ENCODE results near the gene C2orf76. TPM values are rescaled to one million over a fixed set of nuclear protein-coding genes. Genes with fewer than 3 reads are reported as not detected.

Gene C2orf76
- total RNA-seq, 1 donor from 2014 or later = 11.7 TPM

GRCh38 chr2:119338272-119338671, 28.4 kb downstream of the C2orf76 start:
- peaks cover 6% of the 10 kb centered on the region for H3K36me3 Mint-ChIP-seq
- H3K27me3 Mint-ChIP-seq = no peaks in the 10 kb centered on the region
- no peaks in the 10 kb centered on the region for H3K4me1 Mint-ChIP-seq (ENCODE audit: unreplicated experiment)
- H3K9me3 Mint-ChIP-seq = no peaks in the 10 kb centered on the region
- H3K4me3 Mint-ChIP-seq = no peak overlapping the region
- no peak overlapping the region for H3K27ac Mint-ChIP-seq
- TF ChIP-seq CTCF (conservative IDR thresholded peaks at IDR 0.05) = no peak
- no peak for DNase-seq (ENCODE audit: extremely low spot score, unreplicated experiment)

GRCh38 chr2:119337749-119338148, 28.9 kb downstream of the C2orf76 start:
- H3K36me3 Mint-ChIP-seq = peaks cover 6% of the 10 kb centered on the region
- no peaks in the 10 kb centered on the region for H3K4me1 Mint-ChIP-seq (ENCODE audit: unreplicated experiment)
- no peaks in the 10 kb centered on the region for H3K9me3 Mint-ChIP-seq
- H3K27me3 Mint-ChIP-seq = no peaks in the 10 kb centered on the region
- DNase-seq (ENCODE audit: extremely low spot score, unreplicated experiment) = no peak
- TF ChIP-seq CTCF (conservative IDR thresholded peaks at IDR 0.05) = no peak
- H3K4me3 Mint-ChIP-seq = no peak overlapping the region
- no peak overlapping the region for H3K27ac Mint-ChIP-seq

- Mint-ChIP-seq H3K27ac (no peak overlapping the region), H3K4me1 (ENCODE audit: unreplicated experiment) (no peaks in the 10 kb centered on the region), H3K4me3 (no peak overlapping the region), H3K9me3 (no peaks in the 10 kb centered on the region), H3K36me3 (peaks cover 6% of the 10 kb centered on the region), H3K27me3 (no peaks in the 10 kb centered on the region)
- no peak for TF ChIP-seq CTCF (conservative IDR thresholded peaks at IDR 0.05)
- no peak for DNase-seq (ENCODE audit: extremely low spot score, unreplicated experiment)
Measured at GRCh38 chr2:119333833-119334232, 32.8 kb downstream of the C2orf76 start.

GRCh38 chr2:119333360-119333759, 33.3 kb downstream of the C2orf76 start:
- no peak overlapping the region for H3K4me3 Mint-ChIP-seq
- no peaks in the 10 kb centered on the region for H3K9me3 Mint-ChIP-seq
- no peak for DNase-seq (ENCODE audit: extremely low spot score, unreplicated experiment)
- TF ChIP-seq CTCF (conservative IDR thresholded peaks at IDR 0.05) = no peak
- no peaks in the 10 kb centered on the region for H3K27me3 Mint-ChIP-seq
- no peaks in the 10 kb centered on the region for H3K4me1 Mint-ChIP-seq (ENCODE audit: unreplicated experiment)
- H3K36me3 Mint-ChIP-seq = peaks cover 6% of the 10 kb centered on the region
- H3K27ac Mint-ChIP-seq = no peak overlapping the region

- no peaks in the 10 kb centered on the region for H3K4me1 Mint-ChIP-seq (ENCODE audit: unreplicated experiment)
- no peaks in the 10 kb centered on the region for H3K27me3 Mint-ChIP-seq
- peaks cover 6% of the 10 kb centered on the region for H3K36me3 Mint-ChIP-seq
- DNase-seq (ENCODE audit: extremely low spot score, unreplicated experiment) = no peak
- no peak for TF ChIP-seq CTCF (conservative IDR thresholded peaks at IDR 0.05)
- H3K9me3 Mint-ChIP-seq = no peaks in the 10 kb centered on the region
- no peak overlapping the region for H3K27ac Mint-ChIP-seq
- no peak overlapping the region for H3K4me3 Mint-ChIP-seq
Measured at GRCh38 chr2:119332953-119333352, 33.7 kb downstream of the C2orf76 start.

GRCh38 chr2:119327431-119327830, 39.2 kb downstream of the C2orf76 start:
- H3K36me3 Mint-ChIP-seq = no peaks in the 10 kb centered on the region
- no peak for TF ChIP-seq CTCF (conservative IDR thresholded peaks at IDR 0.05)
- peaks cover 11% of the 10 kb centered on the region for H3K4me1 Mint-ChIP-seq (ENCODE audit: unreplicated experiment)
- H3K27ac Mint-ChIP-seq = no peak overlapping the region
- H3K9me3 Mint-ChIP-seq = no peaks in the 10 kb centered on the region
- H3K27me3 Mint-ChIP-seq = no peaks in the 10 kb centered on the region
- no peak overlapping the region for H3K4me3 Mint-ChIP-seq
- DNase-seq (ENCODE audit: extremely low spot score, unreplicated experiment) = no peak
